PC-9 (cell line): ENCODE results near the gene CTCF.

Experiments
- CTCF ChIP-seq: fragments of 200-600 bp; sonication (generic); conservative IDR thresholded peaks from 2 replicates; pipeline ENCODE4 v1.6.1; 2017; ENCODE audit warnings: mixed run types, antibody characterized with exemption, mild to moderate bottlenecking, moderate library complexity
- EZH2 ChIP-seq: fragments of 200-600 bp; sonication (generic); IDR thresholded peaks from 2 replicates; pipeline ENCODE4 v1.8.0; 2017; ENCODE audit warnings: antibody characterized with exemption, low read depth

DNA sequence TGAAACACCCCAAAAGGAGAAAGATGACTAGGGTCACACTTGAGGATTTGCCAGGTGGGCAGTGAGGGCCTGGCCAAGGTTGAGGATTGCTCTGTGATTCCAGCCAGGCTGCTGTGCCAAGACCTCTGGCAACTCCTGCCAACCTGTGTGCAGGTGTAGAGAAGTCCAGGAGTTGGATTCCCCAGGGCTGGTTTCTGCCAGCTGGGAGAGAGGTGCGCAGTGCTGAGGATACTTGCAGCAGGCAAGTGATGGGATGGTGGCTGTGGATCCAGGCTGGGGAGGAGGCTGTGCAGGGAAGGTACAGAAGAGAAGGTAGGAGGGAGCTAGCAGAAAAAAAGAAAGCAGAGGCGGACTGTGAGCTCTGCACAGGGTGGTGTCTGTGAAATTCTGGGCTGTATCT lies 27.1 kb upstream of the CTCF start:
- TF ChIP-seq CTCF (no peak), EZH2 (no peak)
